Measurements from ENCODE around the gene TRAF1. TPM values are rescaled to one million over a fixed set of nuclear protein-coding genes. Genes with fewer than 3 reads are reported as not detected.
A peak's percentile ranks its signal among the peaks of the same experiment; 100 is the strongest.

TRAF1 gene
- total and polyA plus RNA-seq, 4 experiments from 2014 or later = 7.8 to 181 (median 94.3) TPM

DNA sequence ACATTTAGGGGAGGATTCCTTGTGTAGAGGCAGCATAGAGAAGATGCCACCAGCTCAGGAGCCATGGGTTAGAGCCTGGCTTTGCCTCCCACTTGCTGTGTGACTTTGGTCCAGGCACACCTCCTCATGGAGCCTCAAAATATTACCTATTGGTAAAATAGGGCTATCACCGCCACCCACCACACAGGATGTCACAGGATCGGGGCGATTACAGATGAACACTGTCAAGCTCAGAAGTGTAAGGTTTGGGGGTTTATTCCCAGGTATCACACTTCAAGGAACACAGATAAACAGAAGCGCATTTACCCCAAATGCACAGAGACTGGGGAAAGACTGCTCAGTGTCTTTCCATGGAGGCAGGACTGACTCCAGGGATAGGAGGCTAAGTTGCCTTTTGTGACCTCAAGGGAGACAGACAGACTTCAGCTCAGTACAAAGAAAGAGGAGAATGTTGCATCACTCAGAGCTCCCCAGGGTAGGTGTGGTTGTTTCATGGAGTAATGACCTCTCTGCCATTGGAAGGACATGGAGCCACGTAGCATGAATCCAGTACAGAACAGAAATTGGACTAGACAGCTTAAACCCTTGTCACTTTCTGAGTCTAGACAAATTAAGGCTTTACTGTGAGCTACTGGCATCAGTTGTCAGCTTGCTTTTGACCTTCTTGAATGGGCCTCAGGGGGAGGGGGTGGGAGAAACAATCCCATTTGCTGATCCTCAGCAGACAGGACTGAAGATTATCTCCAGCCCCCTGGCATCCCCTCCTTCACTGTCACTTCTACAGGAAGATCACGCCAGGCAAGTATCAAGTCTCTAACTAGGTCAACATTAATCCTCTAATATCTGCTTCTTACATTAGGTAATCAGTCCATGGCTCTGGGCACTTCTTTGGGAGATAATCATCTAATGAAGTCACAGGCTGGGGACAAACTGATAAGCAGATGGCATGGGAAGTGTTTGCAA lies 6.5 kb downstream of the TRAF1 start:
- H3K4me3 ChIP-seq (ENCODE audit: low read length in 2 of 2) = peak overlapping the region; percentile 43 to 88
- intact Hi-C loops (cut with micrococcal nuclease) = no loop called here
- CTCF ChIA-PET (ENCODE audit: partially characterized antibody) = interaction anchor here (0.8 to 3.3 kb wide), 10 partner anchors 10 to 292 kb away, joined by 3 to 18 read pairs (median 8); no protein-coding TSS in a partner anchor

DNA sequence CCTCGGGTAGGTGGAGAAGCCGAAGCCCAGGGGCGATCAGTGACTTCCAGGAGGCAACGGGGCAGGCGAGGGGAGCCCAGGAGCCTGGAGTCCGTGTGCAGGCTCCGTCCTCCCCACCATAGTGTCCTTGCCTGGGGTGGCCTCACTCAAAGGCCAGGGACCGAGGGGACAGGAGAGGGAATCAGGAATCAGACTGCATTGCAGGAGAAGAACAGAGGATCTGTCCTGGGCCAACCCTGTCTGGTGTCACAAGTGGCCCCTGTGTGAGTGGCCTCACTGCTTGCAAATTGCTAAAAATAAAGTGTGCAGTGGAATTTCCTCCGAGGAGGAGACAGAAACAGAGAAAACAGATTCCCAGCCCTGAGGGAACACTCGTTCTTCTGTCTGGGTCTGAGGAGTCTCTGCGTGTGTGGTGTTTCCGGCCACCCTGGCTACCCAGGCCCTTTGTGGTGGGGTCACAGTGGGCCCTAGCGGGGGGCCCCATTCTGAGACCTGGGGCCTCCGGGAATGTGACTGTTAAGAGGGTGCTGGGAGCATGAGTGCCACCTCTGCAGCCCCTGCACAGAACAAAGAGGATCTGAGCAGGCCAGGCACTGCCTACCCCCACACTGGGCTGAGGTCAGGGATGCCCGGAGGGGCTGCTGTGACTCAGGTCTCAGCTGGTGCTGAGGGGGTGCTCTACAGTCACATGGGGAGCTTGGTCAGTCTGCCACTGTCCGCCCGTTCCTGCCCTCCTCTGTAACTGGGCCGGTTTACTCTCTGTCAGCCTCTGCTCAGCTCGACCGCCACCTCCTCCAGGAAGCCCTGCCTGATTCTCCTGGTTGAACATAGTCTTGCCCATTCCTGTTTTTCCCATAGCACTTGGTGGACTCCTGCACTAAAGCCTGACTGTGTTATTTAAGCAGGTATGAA lies 7.4 kb downstream of the TRAF1 start:
- Mint-ChIP-seq H3K4me1 (peaks cover 67 to 100% (median 83%) of the 10 kb centered on the region in 4 donors), H3K27ac (peak overlapping the region; percentile 91 to 99 (median 98)), H3K27me3 (no peaks in the 10 kb centered on the region), H3K4me3 (peak overlapping the region; percentile 83 to 97 (median 95)), H3K36me3 (peaks cover 73 to 86% of the 10 kb centered on the region in 2 donors), H3K9me3 (peaks cover 0 to 2% (median 0%) of the 10 kb centered on the region in 8 donors)
- intact Hi-C loops (cut with micrococcal nuclease) = no loop called here
- Histone ChIP-seq H3K36me3 (ENCODE audit: insufficient read depth, low read length) (peaks cover 30% of the 10 kb centered on the region), H3K4me1 (ENCODE audit: insufficient read depth, low read length) (peaks cover 100% of the 10 kb centered on the region), H3K27me3 (ENCODE audit: insufficient read depth, low read length) (no peaks in the 10 kb centered on the region), H3K9me3 (ENCODE audit: control insufficient read depth in 1 of 2, low read length in 2 of 2) (no peaks in the 10 kb centered on the region), H3K27ac (ENCODE audit: low read depth, low read length) (peak overlapping the region; percentile 99), H3K4me3 (ENCODE audit: low read length in 2 of 2) (peak overlapping the region; percentile 42 to 88)
- ChIA-PET POLR2A (ENCODE audit: partially characterized antibody) (interaction anchor here (62.9 to 74.5 kb wide), 2 partner anchors 6 to 27 kb away, joined by 5577 read pairs; partner anchors contain the start of genes PHF19 and TRAF1), CTCF (ENCODE audit: partially characterized antibody) (interaction anchor here (0.8 to 3.3 kb wide), 9 partner anchors 9 to 293 kb away, joined by 3 to 18 read pairs (median 8); no protein-coding TSS in a partner anchor)
- DNase-seq = no peak

More for the DNA sequence above, 6.5 kb downstream of the TRAF1 start:
- H3K27me3 Mint-ChIP-seq = no peaks in the 10 kb centered on the region
- H3K4me3 Mint-ChIP-seq = peak overlapping the region; percentile 83 to 97 (median 95)
- H3K36me3 Mint-ChIP-seq = peaks cover 75 to 85% of the 10 kb centered on the region in 2 donors
- H3K27ac ChIP-seq (ENCODE audit: low read depth, low read length) = peak overlapping the region; percentile 99
- no peaks in the 10 kb centered on the region for H3K27me3 ChIP-seq (ENCODE audit: insufficient read depth, low read length)
- peak overlapping the region; percentile 91 to 99 (median 98) for H3K27ac Mint-ChIP-seq
- POLR2A ChIA-PET (ENCODE audit: partially characterized antibody) = interaction anchor here (1.5 to 74.5 kb wide), 3 partner anchors 7 to 62 kb away, joined by 4 to 5577 read pairs (median 5577); partner anchors contain the start of genes PHF19 and TRAF1
- peaks cover 0 to 2% (median 0%) of the 10 kb centered on the region in 8 donors for H3K9me3 Mint-ChIP-seq
- H3K4me1 ChIP-seq (ENCODE audit: insufficient read depth, low read length) = peaks cover 100% of the 10 kb centered on the region
- no peaks in the 10 kb centered on the region for H3K9me3 ChIP-seq (ENCODE audit: control insufficient read depth in 1 of 2, low read length in 2 of 2)
- peaks cover 66 to 100% (median 81%) of the 10 kb centered on the region in 4 donors for H3K4me1 Mint-ChIP-seq
- DNase-seq = peak in 1 of 5 donors; percentile 64
- H3K36me3 ChIP-seq (ENCODE audit: insufficient read depth, low read length) = peaks cover 21% of the 10 kb centered on the region

DNA sequence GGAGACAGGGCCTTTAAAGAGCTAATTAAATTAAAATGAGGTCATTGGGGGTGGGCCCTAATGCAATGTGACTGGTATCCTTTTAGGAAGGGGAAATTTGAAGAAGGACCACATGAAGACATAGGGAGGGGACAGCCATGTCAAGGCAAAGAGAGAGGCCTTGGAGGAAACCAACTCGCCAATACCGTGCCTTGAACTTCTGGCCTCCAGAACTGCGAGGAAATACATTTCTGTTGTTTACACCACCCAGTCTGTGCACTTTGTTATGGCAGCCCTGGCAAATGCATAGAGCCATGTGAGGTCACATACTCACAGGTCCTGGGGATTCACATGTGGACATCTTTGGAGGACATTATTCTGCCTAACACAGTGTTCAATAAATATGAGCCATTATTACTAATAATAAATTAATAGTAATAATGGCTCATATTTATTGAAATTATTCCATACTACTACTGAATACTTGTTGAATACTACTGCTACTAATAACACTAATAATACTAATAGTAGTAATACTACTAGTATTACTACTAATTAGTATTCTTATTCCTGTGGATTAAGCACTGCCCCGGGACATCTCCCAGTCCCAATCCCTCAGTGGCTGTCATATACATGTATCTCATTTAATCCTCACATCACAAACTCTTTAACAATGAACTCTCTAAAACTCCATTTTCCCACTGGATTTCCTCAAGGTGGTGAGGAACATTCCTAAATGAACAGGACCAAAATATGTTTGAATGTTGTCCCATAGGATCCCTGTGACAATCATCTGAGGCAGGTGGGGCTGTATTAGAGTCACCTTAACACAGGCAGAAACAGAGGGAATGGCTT lies 8.4 kb downstream of the TRAF1 start:
- ChIA-PET POLR2A (ENCODE audit: partially characterized antibody) (interaction anchor here (1.1 to 74.5 kb wide), 3 partner anchors 5 to 125 kb away, joined by 3 to 5577 read pairs (median 5577); partner anchors contain the start of genes FBXW2, PHF19 and TRAF1), CTCF (ENCODE audit: partially characterized antibody) (interaction anchor here (1.1 to 2.9 kb wide), 12 partner anchors 8 to 49 kb away, joined by 3 to 14 read pairs (median 8); partner anchors contain the start of gene TRAF1)
- H3K27me3 ChIP-seq (ENCODE audit: insufficient read depth, low read length) = no peaks in the 10 kb centered on the region
- Mint-ChIP-seq H3K36me3 (peaks cover 70 to 86% of the 10 kb centered on the region in 2 donors), H3K27ac (peak overlapping the region; percentile 75 to 99 (median 93)), H3K9me3 (peaks cover 0 to 2% (median 0%) of the 10 kb centered on the region in 8 donors), H3K4me3 (peak overlapping the region; percentile 38 to 97 (median 89)), H3K27me3 (no peaks in the 10 kb centered on the region), H3K4me1 (peaks cover 65 to 98% (median 80%) of the 10 kb centered on the region in 4 donors)
- intact Hi-C loops (cut with micrococcal nuclease) = no loop called here
- H3K4me1 ChIP-seq (ENCODE audit: insufficient read depth, low read length) = peaks cover 100% of the 10 kb centered on the region
- peak overlapping the region in 1 of 2 donors; percentile 88 for H3K4me3 ChIP-seq (ENCODE audit: low read length in 2 of 2)
- H3K36me3 ChIP-seq (ENCODE audit: insufficient read depth, low read length) = peaks cover 40% of the 10 kb centered on the region
- no peak for DNase-seq
- H3K27ac ChIP-seq (ENCODE audit: low read depth, low read length) = peak overlapping the region; percentile 99
- no peaks in the 10 kb centered on the region for H3K9me3 ChIP-seq (ENCODE audit: control insufficient read depth in 1 of 2, low read length in 2 of 2)

DNA sequence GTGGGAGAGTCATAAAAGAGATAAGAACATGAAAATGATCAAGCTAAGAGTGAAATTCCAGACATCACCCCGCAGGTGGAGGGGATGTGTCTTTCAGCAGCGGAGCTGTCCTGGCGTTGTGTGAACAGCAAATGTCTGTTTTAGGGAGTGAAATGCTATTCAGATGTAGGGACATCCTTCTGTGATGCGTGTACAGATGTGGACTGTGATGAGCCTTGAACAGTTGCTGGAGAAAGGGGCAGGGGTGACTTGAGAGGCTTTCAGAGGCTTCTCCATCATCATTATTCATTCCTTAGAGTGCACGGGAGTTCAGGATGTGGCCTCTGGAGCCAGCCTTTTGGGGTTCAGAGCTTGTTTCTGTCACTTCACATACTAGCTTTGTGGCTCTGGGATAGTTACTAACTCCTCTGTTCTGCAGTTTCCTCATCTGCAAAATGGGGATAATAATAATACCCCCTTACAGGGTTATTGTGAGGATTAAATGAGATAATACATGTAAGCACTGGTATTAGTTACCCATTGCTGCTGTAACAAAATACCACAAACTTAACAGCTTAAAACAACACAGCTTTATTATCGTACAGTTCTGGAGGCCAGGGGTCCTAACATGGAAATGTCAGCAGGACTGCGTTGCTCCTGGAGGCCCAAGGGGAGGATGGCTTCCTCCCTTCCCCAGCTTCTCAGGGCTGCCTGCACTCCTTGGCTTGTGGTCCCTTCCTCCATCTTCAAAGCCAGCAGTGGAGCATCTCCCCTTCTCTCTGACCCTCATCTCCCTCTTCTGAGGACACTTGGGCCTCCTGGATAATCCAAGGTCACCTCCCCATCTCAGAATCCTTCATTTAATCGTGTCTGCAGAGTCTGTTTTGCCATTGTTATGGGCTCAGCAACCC lies 9.4 kb downstream of the TRAF1 start:
- no peak overlapping the region for H3K4me3 ChIP-seq (ENCODE audit: low read length in 2 of 2)
- ChIA-PET POLR2A (ENCODE audit: partially characterized antibody) (interaction anchor here (1.0 to 74.5 kb wide), 4 partner anchors 4 to 158 kb away, joined by 3 to 5577 read pairs (median 2790); partner anchors contain the start of genes FBXW2, PHF19 and TRAF1), CTCF (ENCODE audit: partially characterized antibody) (interaction anchor here (1.1 to 2.9 kb wide), 14 partner anchors 9 to 48 kb away, joined by 4 to 14 read pairs (median 7); partner anchors contain the start of gene TRAF1)
- DNase-seq = no peak
- no peaks in the 10 kb centered on the region for H3K27me3 ChIP-seq (ENCODE audit: insufficient read depth, low read length)
- Mint-ChIP-seq H3K9me3 (peaks cover 0 to 2% (median 0%) of the 10 kb centered on the region in 8 donors), H3K27ac (peak overlapping the region; percentile 80 to 96 (median 89)), H3K27me3 (no peaks in the 10 kb centered on the region), H3K4me3 (peak overlapping the region; percentile 2 to 81 (median 64)), H3K4me1 (peaks cover 62 to 98% (median 81%) of the 10 kb centered on the region in 4 donors), H3K36me3 (peaks cover 71 to 85% of the 10 kb centered on the region in 2 donors)
- intact Hi-C loops (cut with micrococcal nuclease) = loop anchor here (1.0 kb wide), 1 partner anchor 9 kb away; the partner anchor contains the start of gene TRAF1
- H3K27ac ChIP-seq (ENCODE audit: low read depth, low read length) = peak overlapping the region; percentile 50
- H3K36me3 ChIP-seq (ENCODE audit: insufficient read depth, low read length) = peaks cover 47% of the 10 kb centered on the region
- no peaks in the 10 kb centered on the region for H3K9me3 ChIP-seq (ENCODE audit: control insufficient read depth in 1 of 2, low read length in 2 of 2)
- H3K4me1 ChIP-seq (ENCODE audit: insufficient read depth, low read length) = peaks cover 92% of the 10 kb centered on the region

DNA sequence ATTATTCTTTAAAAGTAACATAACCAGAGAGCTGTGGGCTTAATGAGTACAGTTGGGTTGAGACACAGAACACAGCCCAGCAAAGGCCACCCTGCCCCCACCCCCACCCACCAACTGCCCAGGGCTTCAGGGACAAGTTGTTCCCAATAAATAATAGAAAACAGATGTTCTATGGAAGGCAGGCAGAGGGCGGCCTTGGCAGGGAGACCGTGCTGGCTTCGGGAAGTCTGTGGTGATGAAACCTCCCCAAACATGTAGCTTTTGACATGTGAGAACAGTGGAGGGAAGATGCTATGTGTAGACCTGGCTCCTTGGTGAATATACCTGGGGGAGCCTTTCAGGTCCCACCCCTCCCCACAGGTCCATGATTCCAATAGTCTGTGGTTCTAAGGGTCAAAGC lies 10.0 kb downstream of the TRAF1 start:
- no peak overlapping the region for H3K4me3 ChIP-seq (ENCODE audit: low read length in 2 of 2)
- no peaks in the 10 kb centered on the region for H3K27me3 ChIP-seq (ENCODE audit: insufficient read depth, low read length)
- H3K4me1 Mint-ChIP-seq = peaks cover 59 to 98% (median 79%) of the 10 kb centered on the region in 4 donors
- peak overlapping the region; percentile 2 to 84 (median 69) for H3K4me3 Mint-ChIP-seq
- peaks cover 0 to 2% (median 0%) of the 10 kb centered on the region in 8 donors for H3K9me3 Mint-ChIP-seq
- peaks cover 54% of the 10 kb centered on the region for H3K36me3 ChIP-seq (ENCODE audit: insufficient read depth, low read length)
- intact Hi-C loops (cut with micrococcal nuclease) = loop anchor here (1.0 kb wide), 1 partner anchor 10 kb away; the partner anchor contains the start of gene TRAF1
- H3K27ac Mint-ChIP-seq = peak overlapping the region; percentile 78 to 96 (median 89)
- no peak for DNase-seq
- H3K9me3 ChIP-seq (ENCODE audit: control insufficient read depth in 1 of 2, low read length in 2 of 2) = no peaks in the 10 kb centered on the region
- H3K27me3 Mint-ChIP-seq = no peaks in the 10 kb centered on the region
- H3K36me3 Mint-ChIP-seq = peaks cover 71 to 85% of the 10 kb centered on the region in 2 donors
- H3K4me1 ChIP-seq (ENCODE audit: insufficient read depth, low read length) = peaks cover 92% of the 10 kb centered on the region
- ChIA-PET POLR2A (ENCODE audit: partially characterized antibody) (interaction anchor here (1.0 to 74.5 kb wide), 4 partner anchors 3 to 158 kb away, joined by 3 to 5577 read pairs (median 2790); partner anchors contain the start of genes FBXW2, PHF19 and TRAF1), CTCF (ENCODE audit: partially characterized antibody) (interaction anchor here (1.0 to 2.9 kb wide), 15 partner anchors 9 to 47 kb away, joined by 3 to 14 read pairs (median 6); partner anchors contain the start of gene TRAF1)
- H3K27ac ChIP-seq (ENCODE audit: low read depth, low read length) = peak overlapping the region; percentile 50
